HG03103 (cell line): ENCODE results near the gene CFL2.

ENCODE experiments used
- ATAC-seq: cut with Tn5 transposase; IDR thresholded peaks from one replicate; pipeline ENCODE4 v1.9.1; 2021; ENCODE audit warnings: low read depth; ENCODE audit not compliant: unreplicated experiment

Gene CFL2

GRCh38 chr14:34678306-34678705 lies 36.1 kb downstream of the CFL2 start:
- ATAC-seq: no peak

- ATAC-seq: no peak
Observed at GRCh38 chr14:34676516-34677211, 37.7 kb downstream of the CFL2 start.

GRCh38 chr14:34673702-34674101 lies 40.7 kb downstream of the CFL2 start:
- no peak for ATAC-seq

GRCh38 chr14:34671716-34672115 lies 42.7 kb downstream of the CFL2 start:
- ATAC-seq: no peak

- no peak for ATAC-seq
Observed at GRCh38 chr14:34668111-34668510, 46.3 kb downstream of the CFL2 start.

- no peak for ATAC-seq
Observed at GRCh38 chr14:34667007-34667406, 47.4 kb downstream of the CFL2 start.

GRCh38 chr14:34665785-34666435 lies 48.5 kb downstream of the CFL2 start:
- no peak for ATAC-seq

- no peak for ATAC-seq
Observed at GRCh38 chr14:34662561-34663088, 51.8 kb downstream of the CFL2 start.

GRCh38 chr14:34660796-34661195 lies 53.6 kb downstream of the CFL2 start:
- ATAC-seq: no peak
